HG02571 (cell line): Measurements from ENCODE around the gene SYNPO.

ENCODE experiments used
- ATAC-seq: cut with Tn5 transposase; IDR thresholded peaks from one replicate; pipeline ENCODE4 v1.9.1; 2021; ENCODE audit warnings: mild to moderate bottlenecking, moderate library complexity; ENCODE audit not compliant: unreplicated experiment

The SYNPO gene

DNA sequence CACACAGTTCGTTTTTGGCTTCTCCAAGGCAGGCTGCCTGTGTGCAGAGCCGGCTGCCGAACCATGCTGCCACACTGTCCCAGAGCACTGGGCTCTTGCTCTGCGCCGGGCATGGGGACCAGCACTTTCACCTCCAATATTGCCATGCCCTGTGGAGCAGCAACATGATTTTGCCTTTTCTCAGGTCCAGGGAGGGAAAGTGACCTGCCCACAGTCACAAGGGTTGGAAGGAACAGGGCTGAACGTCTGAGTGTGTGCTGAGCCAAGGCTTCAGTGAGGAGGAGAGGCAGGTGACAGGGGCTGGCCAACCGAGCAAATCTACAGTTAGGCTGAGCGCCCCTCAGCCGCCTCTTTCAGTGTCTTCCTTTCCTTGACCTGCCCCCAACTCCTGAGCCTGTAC is 34.0 kb upstream of the SYNPO start:
- ATAC-seq, result no peak

- no peak for ATAC-seq
Observed at GRCh38 chr5:150607105-150607504, 33.4 kb upstream of the SYNPO start.

GRCh38 chr5:150607991-150608390 is 32.5 kb upstream of the SYNPO start:
- ATAC-seq, result no peak

- ATAC-seq, result no peak
Observed at GRCh38 chr5:150608991-150609390, 31.5 kb upstream of the SYNPO start.

- no peak for ATAC-seq
Observed at GRCh38 chr5:150609843-150610584, 30.4 kb upstream of the SYNPO start.

- ATAC-seq, result no peak
Observed at GRCh38 chr5:150611026-150611425, 29.4 kb upstream of the SYNPO start.

DNA sequence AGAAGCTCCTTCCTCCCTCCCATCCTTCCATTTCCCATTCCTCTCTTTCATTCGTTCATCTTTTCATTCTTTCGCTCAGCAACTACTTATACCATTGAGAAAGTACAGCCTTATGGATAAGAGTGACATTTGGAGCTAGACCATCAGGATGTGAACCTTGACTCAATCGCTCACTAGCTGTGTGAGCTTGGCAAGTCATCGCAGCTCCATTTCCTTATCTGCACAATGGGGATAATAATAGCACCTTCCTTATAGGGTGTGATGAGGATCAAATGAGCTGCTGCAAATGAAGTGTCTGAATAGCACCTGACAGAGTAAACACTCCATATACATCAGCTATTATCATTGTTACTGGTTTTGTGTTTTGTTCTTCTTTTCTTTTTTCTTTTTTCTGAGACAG is 28.1 kb upstream of the SYNPO start:
- ATAC-seq, result no peak

- no peak for ATAC-seq
Observed at GRCh38 chr5:150612905-150613670, 27.4 kb upstream of the SYNPO start.

GRCh38 chr5:150613991-150614660 is 26.3 kb upstream of the SYNPO start:
- no peak for ATAC-seq

DNA sequence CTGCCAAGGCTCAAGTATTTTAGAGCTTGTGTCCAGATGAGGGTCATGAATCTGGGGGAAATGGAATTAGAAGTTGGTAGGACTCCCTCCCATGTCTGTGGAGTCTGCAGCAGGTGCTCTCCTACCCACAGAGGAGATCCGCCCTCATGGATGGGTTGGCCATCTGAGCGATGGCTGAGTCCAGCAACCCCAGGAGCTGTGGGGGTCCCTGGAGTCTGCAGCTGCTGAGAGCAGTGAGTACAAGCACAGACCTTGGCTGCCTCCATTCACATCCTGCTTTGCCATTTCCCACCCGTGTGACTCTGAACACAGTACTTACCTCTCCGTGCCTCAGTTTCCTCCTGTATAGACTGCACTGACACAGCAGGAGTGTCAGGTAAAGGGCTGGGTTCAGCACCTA is 25.8 kb upstream of the SYNPO start:
- no peak for ATAC-seq

- ATAC-seq, result no peak
Observed at GRCh38 chr5:150615141-150615699, 25.2 kb upstream of the SYNPO start.

DNA sequence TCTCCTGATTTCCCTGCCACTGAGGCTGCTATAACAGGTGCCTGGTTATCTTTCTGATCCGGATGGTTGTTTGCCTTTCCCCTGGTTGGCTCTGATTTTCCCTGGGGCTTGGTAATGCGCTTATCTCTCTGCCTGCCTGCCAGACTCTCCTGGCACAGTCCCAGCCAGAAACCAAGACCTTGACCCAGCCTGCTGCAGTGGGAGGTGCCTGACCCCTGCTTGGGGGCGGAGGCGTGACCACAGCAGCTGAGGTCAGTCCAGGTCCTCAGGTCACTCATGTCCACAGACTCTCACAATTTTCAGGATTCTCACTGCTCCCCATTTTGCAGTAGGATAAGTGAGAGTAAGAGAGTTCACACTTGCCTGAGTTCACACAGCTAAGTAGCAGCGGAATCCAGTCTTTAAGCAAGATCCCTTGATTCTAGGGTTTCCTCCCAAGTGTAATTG is 24.4 kb upstream of the SYNPO start:
- ATAC-seq, result no peak

- no peak for ATAC-seq
Observed at GRCh38 chr5:150616506-150616905, 24.0 kb upstream of the SYNPO start.

DNA sequence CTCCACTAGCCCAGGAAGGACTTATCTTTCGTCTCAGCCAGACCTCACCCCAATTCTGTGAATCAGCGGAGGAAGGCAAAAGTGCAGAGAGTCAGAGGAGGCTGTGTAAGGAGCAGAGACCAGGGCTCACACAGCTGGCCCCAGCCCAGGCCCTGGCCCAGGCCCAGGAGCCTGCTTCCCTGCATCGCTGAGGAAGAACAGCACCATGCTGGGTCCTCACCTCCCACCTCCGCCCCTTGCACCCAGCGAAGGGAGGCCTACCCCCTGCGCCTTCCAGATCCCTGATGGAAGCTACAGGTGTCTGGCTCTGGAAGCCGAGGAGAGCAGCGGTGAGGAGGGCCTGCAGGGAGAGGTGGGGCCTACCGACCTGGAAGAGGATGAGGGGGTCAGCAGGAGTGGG is 22.3 kb upstream of the SYNPO start:
- no peak for ATAC-seq

- ATAC-seq, result no peak
Observed at GRCh38 chr5:150618588-150619281, 21.7 kb upstream of the SYNPO start.

DNA sequence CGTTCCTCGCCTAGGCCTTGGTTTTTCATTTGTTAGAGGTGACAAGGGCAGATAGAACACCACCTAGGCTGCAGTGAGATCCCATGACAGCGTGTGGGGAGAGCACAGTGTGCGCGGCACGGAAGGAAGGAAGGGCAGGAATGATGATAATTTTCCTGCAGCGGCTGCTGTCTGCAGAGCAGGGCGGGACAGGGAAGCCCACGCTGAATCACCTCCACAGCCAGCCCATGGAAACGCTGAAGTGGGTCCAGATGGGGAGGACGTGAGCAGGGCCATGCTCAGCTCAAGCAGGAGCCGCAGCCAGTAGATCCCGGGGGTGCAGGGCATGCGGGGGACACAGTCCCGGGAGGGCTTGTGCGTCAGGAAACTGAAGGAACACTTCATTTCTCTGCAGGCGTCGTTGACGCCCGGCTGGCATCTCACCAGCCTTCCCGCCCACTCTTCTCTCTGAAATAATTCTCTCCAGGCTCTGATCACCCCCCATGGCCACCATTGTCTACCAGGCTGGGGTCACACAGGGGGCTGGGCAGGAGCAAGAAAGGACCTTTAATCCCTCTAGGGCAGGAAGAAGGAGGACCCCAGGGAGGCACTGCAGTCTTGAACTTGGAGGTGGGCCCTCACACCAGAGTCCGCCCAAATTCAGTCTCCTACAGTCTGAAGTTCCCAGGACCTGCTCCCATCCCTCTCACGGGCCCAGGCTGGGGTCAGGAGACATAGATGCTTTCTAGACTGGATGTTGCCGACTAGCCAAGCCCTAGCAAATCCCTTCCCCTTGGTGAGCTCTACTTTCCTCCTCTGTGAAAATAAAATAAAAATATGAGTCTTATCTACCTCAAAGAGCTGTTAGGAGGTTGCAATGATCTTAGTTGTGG is 20.9 kb upstream of the SYNPO start:
- no peak for ATAC-seq

GRCh38 chr5:150621301-150621700 is 19.2 kb upstream of the SYNPO start:
- ATAC-seq, result no peak

GRCh38 chr5:150622157-150622556 is 18.3 kb upstream of the SYNPO start:
- no peak for ATAC-seq

- no peak for ATAC-seq
Observed at GRCh38 chr5:150623152-150623877, 17.1 kb upstream of the SYNPO start.
